Neural crest cell (in vitro differentiated cells): Measurements from ENCODE around the gene GSTA5. TPM values are rescaled to one million over a fixed set of nuclear protein-coding genes. Genes with fewer than 3 reads are reported as not detected.

Experiments used
- total RNA-seq: library from RNA; stranded (reverse); gene quantifications from 2 replicates; pipeline ENCODE4 v1.2.1, GENCODE V29; 2021

GSTA5 gene
- total RNA-seq, 1 donor from 2014 or later: not detected

Other genes starting within 250 kb of the GSTA5 start
- 25.0 and 27.8 TPM in 2 replicates for gene TMEM14A, start 169.7 kb downstream of the GSTA5 start, total RNA-seq
- not detected in 2 replicates for gene GSTA2, start 77.3 kb downstream of the GSTA5 start, total RNA-seq
- gene GSTA1, start 37.0 kb downstream of the GSTA5 start, total RNA-seq: not detected in 2 replicates
- gene GSTA3, start 68.9 kb upstream of the GSTA5 start, total RNA-seq: not detected in 2 replicates
- 69.1 and 70.7 TPM in 2 replicates for gene GSTA4, start 154.5 kb upstream of the GSTA5 start, total RNA-seq
- gene CILK1, start 221.0 kb upstream of the GSTA5 start, total RNA-seq: 15.7 and 16.1 TPM in 2 replicates
- 48.3 and 62.4 TPM in 2 replicates for gene FBXO9, start 224.6 kb upstream of the GSTA5 start, total RNA-seq